ENCODE data around the gene TEX55. TPM values are rescaled to one million over a fixed set of nuclear protein-coding genes. Genes with fewer than 3 reads are reported as not detected.

The TEX55 gene
- not detected in 2 replicates for polyA plus RNA-seq (2012; rRNA removed)
- not detected in 2 replicates for polyA plus RNA-seq (2012; cell fraction: cytosol; rRNA removed)
- not detected in 2 replicates for polyA plus RNA-seq (2012; cell fraction: nucleus; rRNA removed)

DNA sequence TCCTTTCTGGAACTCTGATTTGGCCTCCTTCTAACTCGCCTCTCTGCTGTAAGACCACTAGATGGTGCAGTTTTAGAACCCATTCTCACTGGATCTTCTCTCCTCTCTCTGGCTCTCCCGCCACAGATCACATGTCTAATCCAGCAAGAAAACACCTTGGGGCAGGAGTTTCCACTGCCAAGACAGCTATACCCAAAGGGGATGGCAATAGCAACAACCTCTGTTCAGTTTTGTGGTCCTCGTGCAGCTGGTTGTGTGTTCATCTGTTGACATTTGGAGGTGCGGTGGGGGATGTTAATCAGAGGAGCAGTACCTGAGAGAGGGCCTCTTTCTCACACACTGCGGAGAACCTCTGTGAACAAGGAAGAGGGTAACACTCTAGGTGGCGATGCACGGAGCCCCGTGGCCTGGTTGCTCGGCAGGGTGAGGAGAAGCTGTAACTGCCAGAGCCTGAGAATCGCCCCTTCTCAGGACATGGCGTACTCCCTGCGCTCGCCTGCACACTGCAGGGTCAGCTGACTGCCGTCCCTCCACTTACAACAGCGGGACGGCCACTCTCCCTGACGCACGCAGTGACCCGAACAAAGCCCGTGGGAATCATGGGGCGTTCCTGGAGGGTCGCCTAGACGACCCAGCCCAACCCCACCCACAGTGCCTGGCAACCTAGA is at the start of gene TEX55:
Gene TEX55, plus strand, starts transcription at position 666 of the 668 bp plus-strand sequence. CDS start 25 bp downstream, outside the sequence.
- no peak within 1 kb of the TSS; the same call in 1 of the 2 replicates for H2AFZ ChIP-seq (ENCODE audit: low read depth)
- peak; percentile 64 for TF ChIP-seq RAD21 (IDR thresholded peaks at IDR 0.05; ENCODE audit: low read length)
- TF ChIP-seq, protein P1, sequence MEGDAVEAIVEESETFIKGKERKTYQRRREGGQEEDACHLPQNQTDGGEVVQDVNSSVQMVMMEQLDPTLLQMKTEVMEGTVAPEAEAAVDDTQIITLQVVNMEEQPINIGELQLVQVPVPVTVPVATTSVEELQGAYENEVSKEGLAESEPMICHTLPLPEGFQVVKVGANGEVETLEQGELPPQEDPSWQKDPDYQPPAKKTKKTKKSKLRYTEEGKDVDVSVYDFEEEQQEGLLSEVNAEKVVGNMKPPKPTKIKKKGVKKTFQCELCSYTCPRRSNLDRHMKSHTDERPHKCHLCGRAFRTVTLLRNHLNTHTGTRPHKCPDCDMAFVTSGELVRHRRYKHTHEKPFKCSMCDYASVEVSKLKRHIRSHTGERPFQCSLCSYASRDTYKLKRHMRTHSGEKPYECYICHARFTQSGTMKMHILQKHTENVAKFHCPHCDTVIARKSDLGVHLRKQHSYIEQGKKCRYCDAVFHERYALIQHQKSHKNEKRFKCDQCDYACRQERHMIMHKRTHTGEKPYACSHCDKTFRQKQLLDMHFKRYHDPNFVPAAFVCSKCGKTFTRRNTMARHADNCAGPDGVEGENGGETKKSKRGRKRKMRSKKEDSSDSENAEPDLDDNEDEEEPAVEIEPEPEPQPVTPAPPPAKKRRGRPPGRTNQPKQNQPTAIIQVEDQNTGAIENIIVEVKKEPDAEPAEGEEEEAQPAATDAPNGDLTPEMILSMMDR (IDR thresholded peaks at IDR 0.05) = peak; percentile 67
- TF ChIP-seq, protein P2, sequence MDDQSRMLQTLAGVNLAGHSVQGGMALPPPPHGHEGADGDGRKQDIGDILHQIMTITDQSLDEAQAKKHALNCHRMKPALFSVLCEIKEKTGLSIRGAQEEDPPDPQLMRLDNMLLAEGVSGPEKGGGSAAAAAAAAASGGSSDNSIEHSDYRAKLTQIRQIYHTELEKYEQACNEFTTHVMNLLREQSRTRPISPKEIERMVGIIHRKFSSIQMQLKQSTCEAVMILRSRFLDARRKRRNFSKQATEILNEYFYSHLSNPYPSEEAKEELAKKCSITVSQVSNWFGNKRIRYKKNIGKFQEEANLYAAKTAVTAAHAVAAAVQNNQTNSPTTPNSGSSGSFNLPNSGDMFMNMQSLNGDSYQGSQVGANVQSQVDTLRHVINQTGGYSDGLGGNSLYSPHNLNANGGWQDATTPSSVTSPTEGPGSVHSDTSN (IDR thresholded peaks at IDR 0.05) = no peak
- peak; percentile 65 for TF ChIP-seq SMC3 (IDR thresholded peaks at IDR 0.05; ENCODE audit: low read depth, low read length)
- TF ChIP-seq FOSL2 (IDR thresholded peaks at IDR 0.05; ENCODE audit: borderline replicate concordance, low read depth) = no peak
- TF ChIP-seq JUND (IDR thresholded peaks at IDR 0.05) = no peak

DNA sequence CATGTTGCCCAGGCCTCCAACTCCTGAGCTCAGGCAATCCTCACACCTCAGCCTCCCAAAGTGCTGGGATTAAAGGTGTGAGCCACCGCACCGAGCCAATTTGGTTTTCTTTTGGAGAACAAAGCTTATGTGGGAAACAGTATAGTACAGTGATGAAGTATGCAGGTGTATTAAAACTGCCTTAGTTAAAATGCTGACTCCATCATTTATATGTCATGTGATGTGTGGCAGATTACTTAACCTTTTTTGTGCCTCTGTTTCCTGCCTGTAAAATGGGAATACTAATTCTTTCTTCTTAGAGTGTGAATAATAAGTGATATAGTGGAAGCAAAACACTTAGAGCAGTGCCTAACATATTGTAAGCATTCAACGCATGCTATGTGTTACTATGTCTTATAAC is 48.0 kb upstream of the TEX55 start:
- Histone ChIP-seq H3K4me2 (no peak overlapping the region), H3K4me3 (ENCODE audit: low read depth in 2 of 2, low read length in 1 of 2) (no peak overlapping the region), H3K4me1 (ENCODE audit: control insufficient read depth in 1 of 2, insufficient read depth in 2 of 2, low read depth in 1 of 2, low read length in 1 of 2) (no peaks in the 10 kb centered on the region), H4K20me1 (ENCODE audit: insufficient read depth) (no peaks in the 10 kb centered on the region), H3K36me3 (replicated peaks in 1 of 2; ENCODE audit: control insufficient read depth in 1 of 2, insufficient read depth in 2 of 2, low read length in 1 of 2) (no peaks in the 10 kb centered on the region), H3K27ac (ENCODE audit: low read depth in 2 of 2, low read length in 1 of 2) (no peak overlapping the region), H3K79me2 (ENCODE audit: insufficient read depth) (no peaks in the 10 kb centered on the region), H3K9me2 (no peaks in the 10 kb centered on the region), H3F3A (replicated peaks; ENCODE audit: insufficient read depth) (no peaks in the 10 kb centered on the region), H3K9me3 (no peaks in the 10 kb centered on the region), H2AFZ (ENCODE audit: low read depth) (no peak overlapping the region), H3K9ac (no peak overlapping the region), H3K27me3 (ENCODE audit: insufficient read depth) (no peaks in the 10 kb centered on the region)
- POLR2A ChIA-PET = interaction anchor here (0.6 kb wide), 1 partner anchor 750 kb away, joined by 4 read pairs; no protein-coding TSS in a partner anchor
- DNase-seq = no peak
- TF ChIP-seq, protein P3, sequence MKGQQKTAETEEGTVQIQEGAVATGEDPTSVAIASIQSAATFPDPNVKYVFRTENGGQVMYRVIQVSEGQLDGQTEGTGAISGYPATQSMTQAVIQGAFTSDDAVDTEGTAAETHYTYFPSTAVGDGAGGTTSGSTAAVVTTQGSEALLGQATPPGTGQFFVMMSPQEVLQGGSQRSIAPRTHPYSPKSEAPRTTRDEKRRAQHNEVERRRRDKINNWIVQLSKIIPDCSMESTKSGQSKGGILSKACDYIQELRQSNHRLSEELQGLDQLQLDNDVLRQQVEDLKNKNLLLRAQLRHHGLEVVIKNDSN (IDR thresholded peaks at IDR 0.05; ENCODE audit: borderline replicate concordance, low read depth) = no peak
- TF ChIP-seq TAF1 (IDR thresholded peaks at IDR 0.05; ENCODE audit: borderline replicate concordance, low read depth, low read length) = no peak
- TF ChIP-seq FOXM1 (IDR thresholded peaks at IDR 0.05; ENCODE audit: low read depth) = no peak
- CTCF ChIA-PET = interaction anchor here (0.6 to 13.4 kb wide), 17 partner anchors 13 to 583 kb away, joined by 3 to 521 read pairs (median 6); partner anchors contain the start of genes B4GALT4 and IGSF11
- 87% methylated on average over 3 of the region's 3 CpGs for WGBS (ENCODE audit: low lambda C conversion rate)

More for the DNA sequence above, at the start of gene TEX55:
- Histone ChIP-seq H3F3A (replicated peaks; ENCODE audit: insufficient read depth) (no peaks in the 10 kb centered on the region), H3K4me2 (no peak within 1 kb of the TSS), H3K9me3 (no peaks in the 10 kb centered on the region), H3K79me2 (ENCODE audit: insufficient read depth) (no peaks in the 10 kb centered on the region), H3K9ac (no peak within 1 kb of the TSS), H3K27me3 (ENCODE audit: insufficient read depth) (no peaks in the 10 kb centered on the region), H3K9me2 (no peaks in the 10 kb centered on the region), H4K20me1 (ENCODE audit: insufficient read depth) (no peaks in the 10 kb centered on the region), H3K27ac (ENCODE audit: low read depth in 2 of 2, low read length in 1 of 2) (no peak within 1 kb of the TSS), H3K4me3 (ENCODE audit: low read depth in 2 of 2, low read length in 1 of 2) (no peak within 1 kb of the TSS), H3K36me3 (replicated peaks in 1 of 2; ENCODE audit: control insufficient read depth in 1 of 2, insufficient read depth in 2 of 2, low read length in 1 of 2) (no peaks in the 10 kb centered on the region), H3K4me1 (ENCODE audit: control insufficient read depth in 1 of 2, insufficient read depth in 2 of 2, low read depth in 1 of 2, low read length in 1 of 2) (no peaks in the 10 kb centered on the region; a peak in 1 of 4 replicates)
- ChIA-PET CTCF (interaction anchor here (0.7 to 2.0 kb wide), 11 partner anchors 9 to 535 kb away, joined by 3 to 7 read pairs (median 3); no protein-coding TSS in a partner anchor), POLR2A (no interaction called here)
- WGBS (ENCODE audit: low lambda C conversion rate) = 75% methylated on average over 23 of the region's 23 CpGs
- peak; percentile 69 for DNase-seq
